Lower leg skin (tissue), 4 donors: ENCODE data around the gene PRLH. TPM values are rescaled to one million over a fixed set of nuclear protein-coding genes. Genes with fewer than 3 reads are reported as not detected.

Source experiments
- DNase-seq, 2 donors: peaks; one replicate each; pipeline ENCODE4 v3.0.0-alpha.2; 2019; ENCODE audit warnings: low spot score in 2 of 2
- H3K4me3 ChIP-seq: fragments of 200-600 bp; sonication (generic); 2 replicates; pipeline ENCODE4 v1.5.1; 2017; ENCODE audit warnings: mild to moderate bottlenecking, low read depth; ENCODE audit not compliant: poor library complexity, severe bottlenecking
- POLR2A ChIP-seq, 2 donors: fragments of 450-650 bp; IDR thresholded peaks; one replicate each; pipeline ENCODE4 v1.6.1; 2016 to 2017; ENCODE audit warnings: antibody characterized with exemption in 2 of 2, mild to moderate bottlenecking in 1 of 2, moderate library complexity in 1 of 2
- WGBS, 2 donors: methylation state at CpG; one replicate each; pipeline ENCODE4 v1.1.5; 2018; 5-methylcytosine and 5-hydroxymethylcytosine counted together
- intact Hi-C: fragments of 100-400 bp; cut with DNase I; formaldehyde crosslinking; loops from one replicate; pipeline ENCODE4 v1.15.0; 2023; ENCODE audit warnings: low total_unique reads
- total RNA-seq, 4 donors: library from RNA; depleted of rRNA; stranded (reverse); fragments of >200 nt; gene quantifications; one replicate each; pipeline ENCODE4 v1.1.0, GENCODE V29; 2016
- TF ChIP-seq, protein P1 (sequence below), 3 donors: fragments of 450-650 bp; IDR thresholded peaks; one replicate each; pipeline ENCODE4 v1.5.1; 2016; ENCODE audit warnings: antibody characterized with exemption in 3 of 3, mild to moderate bottlenecking in 3 of 3, moderate library complexity in 2 of 3

The PRLH gene
- total RNA-seq, 4 donors from 2014 or later, result not detected

DNA sequence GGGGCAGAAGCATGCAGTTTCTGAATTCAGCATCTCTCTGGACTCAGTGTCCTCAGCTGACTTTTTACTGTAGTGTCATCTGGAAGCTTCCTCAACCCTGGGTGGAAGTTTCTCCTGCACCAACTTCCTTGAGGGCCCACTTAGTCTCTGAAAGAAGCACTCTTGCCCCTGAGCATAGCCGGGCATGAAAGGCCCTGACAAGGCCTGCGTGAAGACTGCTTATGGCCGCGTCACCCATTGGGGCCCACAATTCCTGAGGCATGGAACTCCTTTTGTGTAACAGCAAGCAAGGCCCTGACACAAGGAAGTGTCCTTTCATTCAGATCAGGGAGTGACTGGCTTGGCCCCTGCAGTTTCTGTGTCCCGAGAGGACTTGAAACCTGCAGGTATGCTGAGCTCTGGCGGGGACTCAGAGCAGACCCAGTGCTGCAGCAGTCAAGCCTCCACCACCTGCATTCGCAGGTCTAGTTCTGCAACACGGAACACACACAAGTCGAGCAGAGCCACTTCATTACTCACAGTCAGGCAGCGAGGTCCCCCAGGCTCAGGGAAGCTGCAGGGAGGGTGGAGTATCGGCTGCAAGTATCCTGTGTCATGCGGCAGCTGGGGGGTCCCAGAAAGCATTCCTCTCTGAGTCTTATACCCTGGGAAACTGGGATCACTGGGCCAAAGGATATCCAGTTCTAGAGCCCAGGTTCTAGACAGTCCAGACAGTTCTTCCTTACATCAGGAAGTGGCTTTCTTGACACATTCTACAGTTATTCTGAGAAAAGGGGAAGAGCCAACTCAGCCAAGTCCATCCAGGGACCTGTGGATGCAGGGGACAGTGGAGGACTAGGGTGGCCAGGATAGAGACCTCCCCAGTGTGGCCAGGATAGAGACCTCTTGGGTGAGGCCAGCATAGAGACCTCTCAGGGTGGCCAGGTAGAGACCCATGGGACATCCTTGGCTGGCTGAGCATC lies 35.6 kb upstream of the PRLH start:
- intact Hi-C loops, result no loop called here
- no peak for DNase-seq
- no peak overlapping the region for H3K4me3 ChIP-seq
- WGBS, 2 donors, result 91 to 96% methylated on average over 12 of the region's 12 CpGs
- TF ChIP-seq POLR2A (IDR thresholded peaks at IDR 0.05), result no peak
- TF ChIP-seq, protein P1, sequence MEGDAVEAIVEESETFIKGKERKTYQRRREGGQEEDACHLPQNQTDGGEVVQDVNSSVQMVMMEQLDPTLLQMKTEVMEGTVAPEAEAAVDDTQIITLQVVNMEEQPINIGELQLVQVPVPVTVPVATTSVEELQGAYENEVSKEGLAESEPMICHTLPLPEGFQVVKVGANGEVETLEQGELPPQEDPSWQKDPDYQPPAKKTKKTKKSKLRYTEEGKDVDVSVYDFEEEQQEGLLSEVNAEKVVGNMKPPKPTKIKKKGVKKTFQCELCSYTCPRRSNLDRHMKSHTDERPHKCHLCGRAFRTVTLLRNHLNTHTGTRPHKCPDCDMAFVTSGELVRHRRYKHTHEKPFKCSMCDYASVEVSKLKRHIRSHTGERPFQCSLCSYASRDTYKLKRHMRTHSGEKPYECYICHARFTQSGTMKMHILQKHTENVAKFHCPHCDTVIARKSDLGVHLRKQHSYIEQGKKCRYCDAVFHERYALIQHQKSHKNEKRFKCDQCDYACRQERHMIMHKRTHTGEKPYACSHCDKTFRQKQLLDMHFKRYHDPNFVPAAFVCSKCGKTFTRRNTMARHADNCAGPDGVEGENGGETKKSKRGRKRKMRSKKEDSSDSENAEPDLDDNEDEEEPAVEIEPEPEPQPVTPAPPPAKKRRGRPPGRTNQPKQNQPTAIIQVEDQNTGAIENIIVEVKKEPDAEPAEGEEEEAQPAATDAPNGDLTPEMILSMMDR (IDR thresholded peaks at IDR 0.05), result no peak

DNA sequence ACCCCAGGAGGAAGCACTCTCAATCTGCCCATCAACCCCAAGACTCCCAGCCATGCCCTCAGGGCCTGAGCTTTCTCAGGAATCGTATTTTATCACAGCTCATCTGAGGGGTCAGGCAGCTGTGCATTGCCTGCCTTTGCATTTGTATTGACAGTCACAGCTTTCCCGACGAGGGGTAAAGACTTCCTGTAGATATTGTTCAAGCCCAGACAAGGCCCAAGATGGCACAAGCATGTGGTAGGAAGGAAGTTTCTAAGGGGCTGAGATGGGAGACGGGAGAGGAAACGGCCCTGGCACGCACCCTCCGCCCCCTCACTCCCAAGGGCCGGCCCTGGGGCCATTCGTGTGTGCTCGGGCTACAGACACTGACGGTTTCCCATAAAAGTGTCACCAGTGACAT lies 34.2 kb upstream of the PRLH start:
- intact Hi-C loops, result no loop called here
- no peak for DNase-seq
- no peak overlapping the region for H3K4me3 ChIP-seq
- TF ChIP-seq, protein P1 (IDR thresholded peaks at IDR 0.05), result no peak
- no peak for TF ChIP-seq POLR2A (IDR thresholded peaks at IDR 0.05)
- WGBS, 2 donors, result 36 to 52% methylated on average over 11 of the region's 11 CpGs

DNA sequence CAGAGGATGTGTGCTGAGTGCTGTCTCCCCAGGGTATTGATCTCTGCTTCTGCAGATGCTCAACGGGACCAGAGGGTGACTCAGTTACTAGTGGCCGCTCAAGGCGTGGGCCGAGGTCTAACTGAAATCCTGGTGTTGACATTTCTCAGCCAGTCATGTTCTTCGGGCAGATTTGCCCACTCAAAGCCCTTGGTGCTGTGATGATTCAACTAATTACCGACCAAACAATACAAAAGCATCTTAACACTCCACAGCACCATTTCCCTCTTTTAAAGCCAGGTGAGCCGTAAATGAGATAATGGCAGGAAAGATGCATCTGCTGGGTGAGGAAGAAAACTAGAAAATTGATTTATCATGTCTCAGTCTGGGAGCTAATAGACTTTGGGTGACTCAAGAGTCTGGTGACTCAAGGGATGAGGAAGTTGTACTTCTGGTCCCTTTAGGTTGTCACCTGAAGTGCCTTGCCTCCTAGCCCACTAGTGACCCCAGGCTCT lies 32.7 kb upstream of the PRLH start:
- TF ChIP-seq POLR2A (IDR thresholded peaks at IDR 0.05), result no peak
- TF ChIP-seq, protein P1 (IDR thresholded peaks at IDR 0.05), result no peak
- WGBS, 2 donors, result 86 to 88% methylated on average over 7 of the region's 7 CpGs
- intact Hi-C loops, result no loop called here
- no peak overlapping the region for H3K4me3 ChIP-seq
- DNase-seq, result no peak

DNA sequence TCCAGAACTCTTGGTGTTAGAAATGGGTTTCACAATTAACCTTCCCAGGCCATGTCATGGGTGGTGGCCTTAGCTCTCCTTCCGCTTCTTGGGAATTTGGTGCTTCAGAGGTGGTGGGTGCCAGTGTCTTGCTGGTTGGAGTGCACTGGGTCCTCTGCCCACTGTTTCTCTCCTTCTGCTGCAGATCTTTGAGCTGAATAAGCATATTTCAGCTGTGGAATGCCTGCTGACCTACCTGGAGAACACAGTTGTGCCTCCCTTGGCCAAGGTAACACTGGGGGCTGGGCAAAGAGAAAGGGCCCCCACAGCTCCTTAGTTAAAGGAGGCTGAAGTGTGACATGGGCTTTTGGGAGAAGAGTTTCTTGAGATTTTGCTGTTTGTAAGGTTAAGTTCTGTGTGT lies 32.0 kb upstream of the PRLH start:
- H3K4me3 ChIP-seq, result no peak overlapping the region
- intact Hi-C loops, result no loop called here
- 100% methylated on average over 1 of the region's 1 CpG for WGBS, 2 donors
- TF ChIP-seq, protein P1 (IDR thresholded peaks at IDR 0.05), result no peak
- no peak for TF ChIP-seq POLR2A (IDR thresholded peaks at IDR 0.05)
- DNase-seq, result no peak

DNA sequence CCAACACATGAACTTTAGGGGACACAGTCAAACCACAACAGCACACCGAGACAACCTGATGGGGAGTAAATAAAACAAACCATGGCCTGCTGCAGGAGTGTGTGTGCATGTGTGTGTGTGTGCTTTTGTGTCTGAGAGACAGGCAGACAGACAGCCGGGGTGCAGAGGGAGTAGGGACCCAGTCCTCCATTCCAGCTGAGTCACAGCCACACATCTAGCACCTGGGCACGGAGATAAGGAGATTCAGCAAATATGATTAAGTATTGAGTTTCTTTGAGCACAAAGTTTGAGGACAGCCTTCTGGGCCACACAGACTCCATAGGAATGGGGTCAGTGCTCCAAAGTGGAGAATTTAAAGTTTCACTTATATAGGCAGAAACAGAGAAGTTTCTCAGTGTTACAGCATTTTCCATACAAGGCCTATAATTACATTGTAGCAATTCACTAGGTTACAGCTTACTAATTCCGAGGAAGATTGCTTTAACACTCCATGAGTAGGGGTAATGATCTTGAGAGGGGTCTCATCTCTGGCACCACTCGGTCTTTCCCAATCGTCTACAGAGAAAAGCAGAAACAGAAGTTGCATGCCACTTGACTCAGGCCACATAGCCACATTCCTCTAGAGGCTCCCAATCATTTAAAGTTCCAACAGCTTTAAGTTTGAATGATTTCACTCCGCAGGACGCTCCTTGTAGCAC lies 30.8 kb upstream of the PRLH start:
- DNase-seq, result no peak
- intact Hi-C loops, result no loop called here
- 89 to 92% methylated on average over 8 of the region's 8 CpGs for WGBS, 2 donors
- H3K4me3 ChIP-seq, result no peak overlapping the region
- TF ChIP-seq, protein P1 (IDR thresholded peaks at IDR 0.05), result no peak
- TF ChIP-seq POLR2A (IDR thresholded peaks at IDR 0.05), result no peak
